Testis (tissue), 3 donors: Measurements from ENCODE around the gene NRCAM. TPM values are rescaled to one million over a fixed set of nuclear protein-coding genes. Genes with fewer than 3 reads are reported as not detected.

Experiments
- DNase-seq: peaks from one replicate; pipeline ENCODE4 v3.0.0-alpha.2; 2019
- H3K27ac ChIP-seq, 2 donors: fragments of 200-600 bp; sonication (generic); one replicate each; pipeline ENCODE4 v1.5.1; 2019
- H3K27me3 ChIP-seq: fragments of 200-600 bp; sonication (generic); one replicate; pipeline ENCODE4 v1.5.1; 2019
- H3K36me3 ChIP-seq: fragments of 200-600 bp; sonication (generic); one replicate; pipeline ENCODE4 v1.5.1; 2017; ENCODE audit warnings: low read depth; ENCODE audit errors: missing control alignments
- H3K4me1 ChIP-seq: fragments of 200-600 bp; sonication (generic); one replicate; pipeline ENCODE4 v1.5.1; 2019
- H3K4me3 ChIP-seq, 2 donors: fragments of 200-600 bp; sonication (generic); one replicate each; pipeline ENCODE4 v1.5.1; 2017 to 2019
- H3K9me3 ChIP-seq: fragments of 200-600 bp; sonication (generic); one replicate; pipeline ENCODE4 v1.5.1; 2017
- POLR2A ChIP-seq: fragments of 450-650 bp; IDR thresholded peaks from one replicate; pipeline ENCODE4 v1.6.1; 2017; ENCODE audit warnings: antibody characterized with exemption, mild to moderate bottlenecking, moderate library complexity
- WGBS, 2 donors: methylation state at CpG; one replicate each; pipeline ENCODE4 v1.1.5; 2018; 5-methylcytosine and 5-hydroxymethylcytosine counted together
- intact Hi-C: fragments of 100-400 bp; cut with DNase I; formaldehyde crosslinking; loops from one replicate; pipeline ENCODE4 v1.15.1; 2023; ENCODE audit warnings: low total_unique reads
- polyA plus RNA-seq: library from polyadenylated mRNA; stranded (reverse); fragments of 350-450 nt; fragmentation: Illumina TruSeq; extraction: RNeasy Lipid Tissue Mini Kit (QIAGEN cat#74804); gene quantifications from one replicate; pipeline ENCODE4 v1.2.3, GENCODE V29; 2014; ENCODE audit warnings: low read depth, low replicate concordance; ENCODE audit not compliant: insufficient read depth
- total RNA-seq, 2 donors: library from RNA; depleted of rRNA; stranded (reverse); fragments of >200 nt; gene quantifications; one replicate each; pipeline ENCODE4 v1.2.3, GENCODE V29; 2016
- TF ChIP-seq, protein P1 (sequence below), 3 experiments: fragments of 450-650 bp in 2 of 3; fragments of 200-600 bp in 1 of 3; sonication (generic) in 1 of 3; IDR thresholded peaks; one replicate each; pipeline ENCODE4 v1.5.1; 2016 to 2019; ENCODE audit warnings: antibody characterized with exemption in 3 of 3, mild to moderate bottlenecking in 2 of 3, moderate library complexity in 1 of 3

NRCAM gene
- total and polyA plus RNA-seq, 3 donors from 2014 or later, result 7.4 to 11.4 (median 7.6) TPM

DNA sequence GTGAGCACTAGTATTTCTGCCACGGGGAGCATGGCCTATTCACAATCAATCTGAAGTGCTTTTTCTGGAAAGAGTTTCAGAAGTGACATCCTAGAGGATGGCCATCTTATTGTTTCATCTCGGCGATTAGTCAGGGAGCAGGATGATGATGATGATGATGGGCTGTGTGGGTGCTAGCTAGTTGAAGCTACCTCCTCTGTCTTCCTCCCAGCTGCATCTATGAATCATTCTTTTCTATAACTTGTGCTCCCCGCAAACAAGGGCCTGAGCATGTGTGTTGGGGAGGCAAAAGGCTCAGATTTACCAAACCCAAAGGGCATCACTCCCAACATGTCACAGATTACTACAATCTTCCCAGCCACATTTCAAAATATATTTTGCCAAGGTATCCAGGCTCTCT lies 207.4 kb downstream of the NRCAM start:
- no peak overlapping the region for H3K4me3 ChIP-seq
- no peaks in the 10 kb centered on the region for H3K27me3 ChIP-seq
- 90 to 91% methylated on average over 4 of the region's 4 CpGs for WGBS, 2 donors
- DNase-seq, result no peak
- H3K36me3 ChIP-seq, result no peaks in the 10 kb centered on the region
- H3K9me3 ChIP-seq, result no peaks in the 10 kb centered on the region
- no peaks in the 10 kb centered on the region for H3K4me1 ChIP-seq
- no peak for TF ChIP-seq POLR2A
- TF ChIP-seq, protein P1, sequence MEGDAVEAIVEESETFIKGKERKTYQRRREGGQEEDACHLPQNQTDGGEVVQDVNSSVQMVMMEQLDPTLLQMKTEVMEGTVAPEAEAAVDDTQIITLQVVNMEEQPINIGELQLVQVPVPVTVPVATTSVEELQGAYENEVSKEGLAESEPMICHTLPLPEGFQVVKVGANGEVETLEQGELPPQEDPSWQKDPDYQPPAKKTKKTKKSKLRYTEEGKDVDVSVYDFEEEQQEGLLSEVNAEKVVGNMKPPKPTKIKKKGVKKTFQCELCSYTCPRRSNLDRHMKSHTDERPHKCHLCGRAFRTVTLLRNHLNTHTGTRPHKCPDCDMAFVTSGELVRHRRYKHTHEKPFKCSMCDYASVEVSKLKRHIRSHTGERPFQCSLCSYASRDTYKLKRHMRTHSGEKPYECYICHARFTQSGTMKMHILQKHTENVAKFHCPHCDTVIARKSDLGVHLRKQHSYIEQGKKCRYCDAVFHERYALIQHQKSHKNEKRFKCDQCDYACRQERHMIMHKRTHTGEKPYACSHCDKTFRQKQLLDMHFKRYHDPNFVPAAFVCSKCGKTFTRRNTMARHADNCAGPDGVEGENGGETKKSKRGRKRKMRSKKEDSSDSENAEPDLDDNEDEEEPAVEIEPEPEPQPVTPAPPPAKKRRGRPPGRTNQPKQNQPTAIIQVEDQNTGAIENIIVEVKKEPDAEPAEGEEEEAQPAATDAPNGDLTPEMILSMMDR (IDR thresholded peaks at IDR 0.05), result no peak
- no peak overlapping the region for H3K27ac ChIP-seq
- intact Hi-C loops, result no loop called here

DNA sequence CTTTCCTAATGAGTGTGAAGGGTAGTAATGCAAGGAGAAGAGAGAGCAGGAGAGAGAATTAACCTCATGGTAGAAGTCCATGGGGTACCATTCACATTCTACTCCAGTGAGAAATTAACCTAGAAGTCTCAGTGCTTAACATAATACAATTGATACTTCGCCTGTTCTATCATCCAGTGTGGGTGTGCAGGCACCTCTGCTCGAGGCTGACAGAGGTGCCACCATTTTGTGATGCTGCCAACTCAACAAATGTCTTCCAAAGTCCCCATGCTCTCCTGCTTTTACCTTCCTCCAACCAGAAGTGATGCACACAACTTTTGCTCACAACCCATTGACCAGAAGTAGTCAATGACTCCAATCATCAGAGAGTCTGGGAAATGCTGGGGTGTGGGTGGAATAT lies 207.8 kb downstream of the NRCAM start:
- H3K27ac ChIP-seq, result no peak overlapping the region
- DNase-seq, result no peak
- TF ChIP-seq, protein P1 (IDR thresholded peaks at IDR 0.05), result no peak
- TF ChIP-seq POLR2A, result no peak
- no peaks in the 10 kb centered on the region for H3K36me3 ChIP-seq
- no peaks in the 10 kb centered on the region for H3K4me1 ChIP-seq
- H3K27me3 ChIP-seq, result no peaks in the 10 kb centered on the region
- intact Hi-C loops, result no loop called here
- WGBS, 2 donors, result 73 to 82% methylated on average over 2 of the region's 2 CpGs
- no peak overlapping the region for H3K4me3 ChIP-seq
- no peaks in the 10 kb centered on the region for H3K9me3 ChIP-seq

DNA sequence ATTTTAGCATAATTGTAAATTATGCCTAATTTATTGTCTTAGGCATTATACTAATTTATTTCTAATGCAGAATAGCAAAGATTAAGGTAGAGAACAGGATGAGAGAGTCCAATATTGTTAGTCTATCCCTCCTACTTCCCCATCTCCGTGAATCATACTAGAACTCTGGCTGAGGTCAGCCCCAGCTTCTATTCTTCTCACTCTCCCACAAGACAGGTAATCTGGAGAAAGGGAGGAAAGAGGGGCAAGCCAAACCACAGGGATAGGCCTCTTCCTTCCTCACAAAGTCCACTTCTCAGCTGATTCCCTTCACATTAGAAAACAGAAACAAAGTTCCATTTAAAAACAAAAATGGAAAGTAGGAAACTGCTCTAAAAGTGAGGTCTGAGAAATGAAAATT lies 208.6 kb downstream of the NRCAM start:
- H3K4me3 ChIP-seq, result no peak overlapping the region
- H3K27ac ChIP-seq, result no peak overlapping the region
- no peaks in the 10 kb centered on the region for H3K9me3 ChIP-seq
- H3K36me3 ChIP-seq, result no peaks in the 10 kb centered on the region
- H3K27me3 ChIP-seq, result no peaks in the 10 kb centered on the region
- TF ChIP-seq, protein P1 (IDR thresholded peaks at IDR 0.05), result no peak
- no peak for TF ChIP-seq POLR2A
- no peak for DNase-seq
- 75 to 90% methylated on average over 1 of the region's 1 CpG for WGBS, 2 donors
- intact Hi-C loops, result no loop called here
- H3K4me1 ChIP-seq, result no peaks in the 10 kb centered on the region

DNA sequence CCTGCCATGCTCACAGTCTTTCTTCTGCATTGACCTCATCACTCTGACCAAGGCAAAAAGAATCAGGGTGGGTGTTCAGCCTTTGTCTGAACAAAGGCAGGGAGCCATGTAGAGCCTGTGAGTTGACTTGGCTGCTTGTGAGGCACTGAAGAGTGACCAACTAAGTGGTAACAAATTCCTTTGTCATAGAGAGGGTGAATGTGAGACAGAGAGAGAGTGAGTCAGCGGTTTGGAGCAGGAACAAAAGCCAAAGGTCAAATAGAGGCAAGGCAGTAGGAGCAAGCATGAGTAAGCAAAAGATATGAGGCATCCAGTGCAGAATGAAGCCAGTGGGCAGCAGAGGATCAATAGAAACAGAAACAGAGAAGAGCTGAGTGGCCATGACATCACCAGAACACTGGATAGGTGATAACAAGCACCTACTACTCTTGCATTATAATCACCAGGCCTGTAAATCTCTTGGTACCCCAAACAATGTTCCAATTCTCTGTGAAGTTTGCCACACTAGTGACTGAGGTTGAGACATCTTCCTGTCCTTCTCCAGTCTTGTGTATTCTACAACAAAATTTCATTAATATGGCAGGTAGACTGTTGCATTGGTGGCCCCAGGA lies 209.9 kb downstream of the NRCAM start:
- Histone ChIP-seq H3K4me3 (no peak overlapping the region), H3K4me1 (no peaks in the 10 kb centered on the region), H3K27me3 (no peaks in the 10 kb centered on the region), H3K9me3 (no peaks in the 10 kb centered on the region), H3K27ac (no peak overlapping the region), H3K36me3 (no peaks in the 10 kb centered on the region)
- no peak for DNase-seq
- intact Hi-C loops, result no loop called here
- 67 to 85% methylated on average over 1 of the region's 1 CpG for WGBS, 2 donors
- TF ChIP-seq POLR2A, result no peak
- TF ChIP-seq, protein P1 (IDR thresholded peaks at IDR 0.05), result no peak

DNA sequence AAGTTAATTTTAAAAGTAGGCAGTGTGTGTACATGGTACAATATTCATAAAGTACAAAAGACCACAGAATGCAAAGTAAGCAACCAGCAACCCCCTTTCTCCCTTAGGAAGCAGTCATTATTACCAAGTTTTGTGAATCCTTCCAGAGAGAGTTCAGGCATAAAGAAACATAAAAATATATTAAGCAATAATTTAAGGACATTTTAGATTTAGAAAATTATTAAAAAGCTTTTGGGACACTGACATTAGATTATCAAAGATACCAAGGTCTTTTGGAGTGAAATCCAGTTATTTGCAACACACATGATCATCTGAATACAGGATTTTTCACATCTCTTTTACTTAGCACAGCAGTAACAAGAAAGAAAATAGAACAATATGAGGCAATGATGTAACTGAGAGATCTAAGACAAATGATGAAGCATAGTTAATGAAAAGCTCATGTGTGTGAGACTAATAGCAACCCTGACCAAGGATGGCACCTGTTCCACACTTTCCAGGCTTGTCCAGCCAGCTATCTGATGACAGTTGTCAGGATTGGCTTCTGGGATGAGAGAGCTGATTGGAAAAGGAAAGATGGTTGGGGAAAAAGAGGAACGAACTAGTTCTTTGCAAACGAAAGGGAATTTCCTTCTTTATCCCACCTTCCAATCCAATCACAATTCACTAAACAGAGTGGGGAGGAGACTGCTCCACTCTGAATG lies 210.6 kb downstream of the NRCAM start:
- H3K4me3 ChIP-seq, result no peak overlapping the region
- no peaks in the 10 kb centered on the region for H3K9me3 ChIP-seq
- H3K4me1 ChIP-seq, result no peaks in the 10 kb centered on the region
- intact Hi-C loops, result no loop called here
- DNase-seq, result no peak
- 76 to 80% methylated on average over 2 of the region's 2 CpGs for WGBS, 2 donors
- TF ChIP-seq, protein P1 (IDR thresholded peaks at IDR 0.05), result no peak
- no peak for TF ChIP-seq POLR2A
- no peaks in the 10 kb centered on the region for H3K27me3 ChIP-seq
- no peaks in the 10 kb centered on the region for H3K36me3 ChIP-seq
- H3K27ac ChIP-seq, result no peak overlapping the region
